ENCODE results near the gene COX20. TPM values are rescaled to one million over a fixed set of nuclear protein-coding genes. Genes with fewer than 3 reads are reported as not detected.

Gene COX20
- total and polyA plus RNA-seq, 2 of the 13 experiments (the other 11 are each of a cell fraction or from before 2014, with no cell fraction given): 34.4 to 95.8 TPM

DNA sequence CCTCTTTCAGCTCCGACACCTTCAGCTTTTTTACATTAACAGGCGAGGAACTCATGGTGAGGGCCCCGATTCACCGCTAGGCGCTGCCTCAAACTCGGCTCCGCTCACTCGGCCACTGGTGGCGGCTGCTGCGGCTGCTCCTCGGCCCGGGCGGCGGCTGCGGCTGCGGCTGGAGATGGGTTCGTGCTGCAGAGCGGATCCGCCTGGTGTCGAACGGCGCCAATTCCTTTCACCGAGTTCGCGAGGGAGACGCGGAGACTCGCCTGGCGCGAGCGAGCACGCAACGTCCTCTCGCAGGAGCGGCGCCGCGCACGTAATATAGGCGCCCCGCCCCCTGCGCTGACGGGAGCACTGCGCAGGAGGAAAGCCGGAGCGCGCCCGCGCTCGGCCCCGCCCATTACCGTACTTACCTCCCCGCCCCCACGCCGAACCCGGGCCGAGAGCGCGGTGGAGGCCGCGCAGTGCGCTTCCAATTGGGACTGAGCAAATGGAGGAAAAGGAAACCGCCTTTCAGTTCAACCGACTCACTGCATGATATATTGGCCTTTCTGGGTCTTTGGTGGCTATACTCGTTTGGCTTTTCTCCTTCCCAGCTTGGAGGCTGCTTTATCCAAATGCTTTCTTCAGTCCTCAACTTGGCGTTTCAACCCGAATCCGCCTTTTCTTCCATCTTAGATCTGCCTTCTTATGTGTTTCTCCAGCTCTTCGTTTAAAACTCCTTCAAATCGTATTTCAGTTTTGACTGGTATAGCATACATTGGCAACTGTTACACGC lies 29.0 kb downstream of the COX20 start, which contains the start of gene HNRNPU (continued):
- TF ChIP-seq, protein P1, sequence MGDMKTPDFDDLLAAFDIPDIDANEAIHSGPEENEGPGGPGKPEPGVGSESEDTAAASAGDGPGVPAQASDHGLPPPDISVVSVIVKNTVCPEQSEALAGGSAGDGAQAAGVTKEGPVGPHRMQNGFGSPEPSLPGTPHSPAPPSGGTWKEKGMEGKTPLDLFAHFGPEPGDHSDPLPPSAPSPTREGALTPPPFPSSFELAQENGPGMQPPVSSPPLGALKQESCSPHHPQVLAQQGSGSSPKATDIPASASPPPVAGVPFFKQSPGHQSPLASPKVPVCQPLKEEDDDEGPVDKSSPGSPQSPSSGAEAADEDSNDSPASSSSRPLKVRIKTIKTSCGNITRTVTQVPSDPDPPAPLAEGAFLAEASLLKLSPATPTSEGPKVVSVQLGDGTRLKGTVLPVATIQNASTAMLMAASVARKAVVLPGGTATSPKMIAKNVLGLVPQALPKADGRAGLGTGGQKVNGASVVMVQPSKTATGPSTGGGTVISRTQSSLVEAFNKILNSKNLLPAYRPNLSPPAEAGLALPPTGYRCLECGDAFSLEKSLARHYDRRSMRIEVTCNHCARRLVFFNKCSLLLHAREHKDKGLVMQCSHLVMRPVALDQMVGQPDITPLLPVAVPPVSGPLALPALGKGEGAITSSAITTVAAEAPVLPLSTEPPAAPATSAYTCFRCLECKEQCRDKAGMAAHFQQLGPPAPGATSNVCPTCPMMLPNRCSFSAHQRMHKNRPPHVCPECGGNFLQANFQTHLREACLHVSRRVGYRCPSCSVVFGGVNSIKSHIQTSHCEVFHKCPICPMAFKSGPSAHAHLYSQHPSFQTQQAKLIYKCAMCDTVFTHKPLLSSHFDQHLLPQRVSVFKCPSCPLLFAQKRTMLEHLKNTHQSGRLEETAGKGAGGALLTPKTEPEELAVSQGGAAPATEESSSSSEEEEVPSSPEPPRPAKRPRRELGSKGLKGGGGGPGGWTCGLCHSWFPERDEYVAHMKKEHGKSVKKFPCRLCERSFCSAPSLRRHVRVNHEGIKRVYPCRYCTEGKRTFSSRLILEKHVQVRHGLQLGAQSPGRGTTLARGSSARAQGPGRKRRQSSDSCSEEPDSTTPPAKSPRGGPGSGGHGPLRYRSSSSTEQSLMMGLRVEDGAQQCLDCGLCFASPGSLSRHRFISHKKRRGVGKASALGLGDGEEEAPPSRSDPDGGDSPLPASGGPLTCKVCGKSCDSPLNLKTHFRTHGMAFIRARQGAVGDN (CRISPR knock-in tag; IDR thresholded peaks at IDR 0.05): peak; percentile 84
- TF ChIP-seq TARDBP (CRISPR knock-in tag; IDR thresholded peaks at IDR 0.05): peak; percentile 91
- TF ChIP-seq ZNF329 (CRISPR knock-in tag; IDR thresholded peaks at IDR 0.05; ENCODE audit: low read depth): peak; percentile 81; the same call in 1 of the 2 replicates
- TF ChIP-seq, protein P2, sequence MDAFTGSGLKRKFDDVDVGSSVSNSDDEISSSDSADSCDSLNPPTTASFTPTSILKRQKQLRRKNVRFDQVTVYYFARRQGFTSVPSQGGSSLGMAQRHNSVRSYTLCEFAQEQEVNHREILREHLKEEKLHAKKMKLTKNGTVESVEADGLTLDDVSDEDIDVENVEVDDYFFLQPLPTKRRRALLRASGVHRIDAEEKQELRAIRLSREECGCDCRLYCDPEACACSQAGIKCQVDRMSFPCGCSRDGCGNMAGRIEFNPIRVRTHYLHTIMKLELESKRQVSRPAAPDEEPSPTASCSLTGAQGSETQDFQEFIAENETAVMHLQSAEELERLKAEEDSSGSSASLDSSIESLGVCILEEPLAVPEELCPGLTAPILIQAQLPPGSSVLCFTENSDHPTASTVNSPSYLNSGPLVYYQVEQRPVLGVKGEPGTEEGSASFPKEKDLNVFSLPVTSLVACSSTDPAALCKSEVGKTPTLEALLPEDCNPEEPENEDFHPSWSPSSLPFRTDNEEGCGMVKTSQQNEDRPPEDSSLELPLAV (CRISPR knock-in tag; conservative IDR thresholded peaks at IDR 0.05; ENCODE audit: low read depth): no peak
- TF ChIP-seq SPEN (CRISPR knock-in tag; IDR thresholded peaks at IDR 0.05; ENCODE audit: low read depth): peak; percentile 74; the same call in 1 of the 2 replicates
- 0 out of 2 replicates have a peak, but pooled peaks have one; percentile 20 for TF ChIP-seq ZNF264 (CRISPR knock-in tag; IDR thresholded peaks at IDR 0.05)
- peak; percentile 51; the same call in 1 of the 2 replicates for TF ChIP-seq TOPORS (CRISPR knock-in tag; IDR thresholded peaks at IDR 0.05)
- no peak for TF ChIP-seq NCOA5 (CRISPR knock-in tag; IDR thresholded peaks at IDR 0.05)
- TF ChIP-seq MAF1 (CRISPR knock-in tag; IDR thresholded peaks at IDR 0.05; ENCODE audit: borderline replicate concordance): no peak
- TF ChIP-seq REXO4 (CRISPR knock-in tag; IDR thresholded peaks at IDR 0.05; ENCODE audit: borderline replicate concordance): no peak
- TF ChIP-seq ZBTB1 (CRISPR knock-in tag; IDR thresholded peaks at IDR 0.05; ENCODE audit: borderline replicate concordance): no peak
- TF ChIP-seq GTF2F1 (IDR thresholded peaks at IDR 0.05; ENCODE audit: low read length): peak; percentile 69; the same call in 1 of the 2 replicates
- TF ChIP-seq ZNF709 (CRISPR knock-in tag; IDR thresholded peaks at IDR 0.05): no peak
- TF ChIP-seq SCMH1 (CRISPR knock-in tag; IDR thresholded peaks at IDR 0.05; ENCODE audit: borderline replicate concordance): no peak
- TF ChIP-seq DNMT3B (CRISPR knock-in tag; conservative IDR thresholded peaks at IDR 0.05): peak; percentile 56; the same call in 1 of the 2 replicates
- peak; percentile 47 for TF ChIP-seq MLLT10 (CRISPR knock-in tag; IDR thresholded peaks at IDR 0.05)
- TF ChIP-seq ZNF75D (CRISPR knock-in tag; IDR thresholded peaks at IDR 0.05; ENCODE audit: borderline replicate concordance): no peak; the same call in 1 of the 2 replicates
- TF ChIP-seq, protein P3, sequence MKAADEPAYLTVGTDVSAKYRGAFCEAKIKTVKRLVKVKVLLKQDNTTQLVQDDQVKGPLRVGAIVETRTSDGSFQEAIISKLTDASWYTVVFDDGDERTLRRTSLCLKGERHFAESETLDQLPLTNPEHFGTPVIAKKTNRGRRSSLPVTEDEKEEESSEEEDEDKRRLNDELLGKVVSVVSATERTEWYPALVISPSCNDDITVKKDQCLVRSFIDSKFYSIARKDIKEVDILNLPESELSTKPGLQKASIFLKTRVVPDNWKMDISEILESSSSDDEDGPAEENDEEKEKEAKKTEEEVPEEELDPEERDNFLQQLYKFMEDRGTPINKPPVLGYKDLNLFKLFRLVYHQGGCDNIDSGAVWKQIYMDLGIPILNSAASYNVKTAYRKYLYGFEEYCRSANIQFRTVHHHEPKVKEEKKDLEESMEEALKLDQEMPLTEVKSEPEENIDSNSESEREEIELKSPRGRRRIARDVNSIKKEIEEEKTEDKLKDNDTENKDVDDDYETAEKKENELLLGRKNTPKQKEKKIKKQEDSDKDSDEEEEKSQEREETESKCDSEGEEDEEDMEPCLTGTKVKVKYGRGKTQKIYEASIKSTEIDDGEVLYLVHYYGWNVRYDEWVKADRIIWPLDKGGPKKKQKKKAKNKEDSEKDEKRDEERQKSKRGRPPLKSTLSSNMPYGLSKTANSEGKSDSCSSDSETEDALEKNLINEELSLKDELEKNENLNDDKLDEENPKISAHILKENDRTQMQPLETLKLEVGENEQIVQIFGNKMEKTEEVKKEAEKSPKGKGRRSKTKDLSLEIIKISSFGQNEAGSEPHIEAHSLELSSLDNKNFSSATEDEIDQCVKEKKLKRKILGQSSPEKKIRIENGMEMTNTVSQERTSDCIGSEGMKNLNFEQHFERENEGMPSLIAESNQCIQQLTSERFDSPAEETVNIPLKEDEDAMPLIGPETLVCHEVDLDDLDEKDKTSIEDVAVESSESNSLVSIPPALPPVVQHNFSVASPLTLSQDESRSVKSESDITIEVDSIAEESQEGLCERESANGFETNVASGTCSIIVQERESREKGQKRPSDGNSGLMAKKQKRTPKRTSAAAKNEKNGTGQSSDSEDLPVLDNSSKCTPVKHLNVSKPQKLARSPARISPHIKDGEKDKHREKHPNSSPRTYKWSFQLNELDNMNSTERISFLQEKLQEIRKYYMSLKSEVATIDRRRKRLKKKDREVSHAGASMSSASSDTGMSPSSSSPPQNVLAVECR (CRISPR knock-in tag; IDR thresholded peaks at IDR 0.05; ENCODE audit: borderline replicate concordance): peak; percentile 80; the same call in 1 of the 2 replicates

Data from HepG2 (cell line).